ENCODE results near the gene APLP1.

- TF ChIP-seq CTCF (optimal IDR thresholded peaks at IDR 0.05 in 1 of 3, IDR thresholded peaks at IDR 0.05 in 1 of 3, conservative IDR thresholded peaks at IDR 0.05 in 1 of 3; ENCODE audit: extremely low read depth in 1 of 3, insufficient read depth in 2 of 3, low read length in 3 of 3) = no peak
- TF ChIP-seq EZH2 (IDR thresholded peaks at IDR 0.05; ENCODE audit: low read length) = no peak
Observed at GRCh38 chr19:35828692-35829301, 39.6 kb upstream of the APLP1 start.

Measured in keratinocyte (primary cell).